GM10266 (cell line): ENCODE data around the gene CHST2.
A peak's percentile ranks its signal among the peaks of the same experiment; 100 is the strongest.
"Not testable (repeated sequence)": the region's sequence is repeated elsewhere in the genome, so short reads cannot be mapped to it uniquely, and the experiment has no call there.

Source experiments
- DNase-seq: peaks from one replicate; pipeline ENCODE4 v3.0.0; 2012; ENCODE audit errors: extremely low spot score
- CTCF ChIP-seq: IDR thresholded peaks from 2 replicates; pipeline ENCODE4 v1.5.1; 2012; ENCODE audit warnings: mild to moderate bottlenecking, low read depth; ENCODE audit not compliant: control insufficient read depth, insufficient read depth; ENCODE audit errors: missing control alignments

CHST2 gene

GRCh38 chr3:143119009-143119914 lies at the start of gene CHST2:
Gene CHST2 (plus strand): TSS chr3:143119771. CDS start chr3:143120817, 1,046 bp downstream.
- TF ChIP-seq CTCF, result no peak

GRCh38 chr3:143070977-143071551 lies 48.5 kb upstream of the CHST2 start:
- DNase-seq, result no peak
- TF ChIP-seq CTCF, result no peak

More at GRCh38 chr3:143119009-143119914, at the start of gene CHST2:
- peak; percentile 96 for DNase-seq

- DNase-seq, result no peak
- no peak for TF ChIP-seq CTCF
Observed at GRCh38 chr3:143071776-143072175, 47.8 kb upstream of the CHST2 start.

GRCh38 chr3:143072298-143073020 lies 47.1 kb upstream of the CHST2 start:
- not testable (repeated sequence) for DNase-seq

GRCh38 chr3:143073541-143073940 lies 46.0 kb upstream of the CHST2 start:
- DNase-seq, result not testable (repeated sequence)

- DNase-seq, result not testable (repeated sequence)
Observed at GRCh38 chr3:143073983-143074382, 45.6 kb upstream of the CHST2 start.

- no peak for TF ChIP-seq CTCF
- DNase-seq, result no peak
Observed at GRCh38 chr3:143078883-143079282, 40.7 kb upstream of the CHST2 start.

GRCh38 chr3:143080196-143080595 lies 39.4 kb upstream of the CHST2 start:
- no peak for DNase-seq
- no peak for TF ChIP-seq CTCF
